GM20000 (cell line): ENCODE data around the gene C1QTNF7.

Source experiments
- DNase-seq: peaks from one replicate; pipeline ENCODE4 v3.0.0; 2012; ENCODE audit warnings: low spot score
- CTCF ChIP-seq: IDR thresholded peaks from 2 replicates; pipeline ENCODE4 v1.5.1; 2012; ENCODE audit warnings: mild to moderate bottlenecking, control low read depth; ENCODE audit errors: extremely low read depth, missing control alignments

Gene C1QTNF7

DNA sequence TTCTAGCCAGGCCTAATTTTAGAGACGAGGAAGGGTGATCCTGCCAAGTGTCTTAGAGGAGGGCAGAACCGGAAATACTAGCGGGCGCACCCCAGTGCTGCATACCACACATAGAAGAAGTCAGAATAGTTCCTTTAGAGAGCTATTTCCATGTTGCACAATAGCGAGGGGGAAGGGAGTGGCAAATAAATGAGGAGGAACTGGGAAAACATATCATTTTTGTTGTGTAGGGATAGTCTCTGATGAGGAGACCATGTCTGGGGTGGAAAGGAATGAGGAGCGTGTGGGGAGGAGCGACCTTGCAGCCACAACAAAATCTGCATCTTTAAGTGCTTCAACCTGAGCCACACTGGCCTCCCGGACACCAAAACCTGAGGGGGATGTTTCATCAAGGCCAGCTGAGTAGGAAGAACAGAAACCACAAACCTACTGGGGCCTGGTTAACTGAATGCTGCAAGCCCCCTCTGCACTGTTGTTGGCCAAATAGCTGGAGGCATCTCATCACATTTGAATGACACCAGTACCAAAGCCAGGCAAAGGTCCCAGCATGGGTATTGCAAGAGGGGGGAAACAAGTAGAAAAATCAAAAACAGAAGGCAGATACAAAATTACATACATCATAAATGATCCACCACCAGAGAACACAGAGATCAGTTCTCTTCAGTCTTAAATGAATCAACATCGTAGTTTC lies 26.7 kb upstream of the C1QTNF7 start:
- no peak for DNase-seq
- no peak for TF ChIP-seq CTCF

GRCh38 chr4:15402146-15402545 lies 25.7 kb upstream of the C1QTNF7 start:
- no peak for DNase-seq
- TF ChIP-seq CTCF = no peak

DNA sequence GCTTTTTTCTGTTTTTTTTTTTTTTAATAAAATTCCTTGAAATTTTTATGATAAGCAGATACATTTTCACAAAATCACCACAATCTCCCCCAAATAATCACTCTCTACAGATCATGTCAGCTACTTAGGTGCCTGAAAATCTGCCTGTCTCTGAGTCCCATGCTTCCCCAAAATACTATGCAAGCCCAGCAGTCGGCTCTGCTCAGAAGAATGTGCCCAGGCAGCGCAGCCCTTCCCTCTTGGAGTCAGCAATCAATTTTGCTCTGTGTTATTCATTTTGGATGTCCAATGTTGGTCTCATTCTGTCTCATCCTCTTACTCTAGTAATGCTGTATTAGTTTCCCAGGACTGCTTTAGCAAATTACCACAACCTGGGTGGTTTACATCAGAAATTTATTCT lies 24.9 kb upstream of the C1QTNF7 start:
- DNase-seq = no peak

DNA sequence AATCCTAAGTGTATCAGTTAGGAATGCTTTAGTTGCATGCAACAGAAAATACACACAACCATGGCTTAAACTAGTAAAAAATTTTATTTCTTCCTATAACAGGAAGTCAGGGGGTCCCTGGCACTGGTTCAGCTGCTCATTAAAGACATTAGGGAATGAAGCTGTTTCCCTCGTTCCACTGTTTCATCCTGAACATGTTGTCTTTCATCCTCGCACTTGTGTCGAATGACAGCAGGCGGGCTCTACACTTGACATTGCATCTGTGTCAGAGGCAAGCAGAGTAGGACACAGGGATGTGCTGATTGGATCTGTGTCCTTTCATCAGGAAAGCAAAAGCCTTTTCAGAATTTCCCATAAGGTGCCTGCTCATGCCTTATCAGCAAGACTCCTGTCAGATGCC lies 22.8 kb upstream of the C1QTNF7 start:
- TF ChIP-seq CTCF = no peak
- no peak for DNase-seq

More for the DNA sequence above, 24.9 kb upstream of the C1QTNF7 start:
- no peak for TF ChIP-seq CTCF

DNA sequence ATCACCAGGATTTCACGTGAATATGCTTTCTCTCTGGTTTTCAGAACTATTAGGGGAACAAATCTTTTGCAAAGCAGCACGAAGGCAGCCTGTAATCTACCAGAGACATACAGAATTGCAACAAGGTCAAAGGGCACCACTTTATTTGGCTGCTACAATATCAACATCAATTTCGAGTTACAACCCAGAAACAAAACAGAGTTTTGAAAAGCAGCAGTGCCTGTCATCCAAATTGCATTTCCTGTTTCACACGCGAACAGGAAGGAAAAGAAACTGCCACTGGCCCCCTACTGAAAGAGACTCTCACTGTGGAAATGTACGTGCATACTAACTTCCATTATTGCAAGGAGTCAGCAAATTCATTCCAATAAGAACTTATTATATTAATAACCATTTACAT lies 17.1 kb upstream of the C1QTNF7 start:
- TF ChIP-seq CTCF = no peak
- no peak for DNase-seq

GRCh38 chr4:15412461-15412860 lies 15.4 kb upstream of the C1QTNF7 start:
- no peak for DNase-seq
- TF ChIP-seq CTCF = no peak

DNA sequence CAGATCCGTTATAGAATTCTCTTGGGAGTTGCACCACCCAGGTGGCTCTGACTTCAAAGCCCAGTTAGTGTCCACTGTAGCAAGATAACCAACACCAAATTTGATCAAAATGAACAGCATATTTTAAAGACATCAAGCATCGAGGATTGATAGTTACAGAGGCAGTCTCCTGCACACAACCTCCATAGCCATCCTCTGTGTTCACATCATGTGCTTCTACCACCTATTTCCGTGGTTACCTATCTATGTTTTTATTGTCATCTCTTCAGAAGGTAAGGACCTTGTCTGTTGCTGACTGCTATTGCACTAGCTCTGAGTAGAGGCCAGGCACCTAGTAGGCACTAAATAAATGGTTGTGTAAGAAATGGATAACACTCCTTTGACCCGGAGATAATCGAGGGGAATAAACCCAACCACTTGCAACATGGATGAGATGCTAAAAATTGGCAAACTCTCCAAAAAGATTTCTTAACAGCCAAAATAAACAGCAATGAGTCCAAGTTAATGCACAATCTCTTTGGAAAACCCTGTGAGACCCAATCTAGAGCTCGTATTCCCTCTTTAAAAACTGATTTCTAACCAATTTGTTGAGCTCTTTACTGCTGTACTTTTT lies 14.7 kb upstream of the C1QTNF7 start:
- DNase-seq = no peak
- no peak for TF ChIP-seq CTCF
